Measurements from ENCODE around the gene USPL1.

USPL1 gene

GRCh38 chr13:30675717-30676116 is 58.0 kb downstream of the USPL1 start:
- TF ChIP-seq, protein P1, sequence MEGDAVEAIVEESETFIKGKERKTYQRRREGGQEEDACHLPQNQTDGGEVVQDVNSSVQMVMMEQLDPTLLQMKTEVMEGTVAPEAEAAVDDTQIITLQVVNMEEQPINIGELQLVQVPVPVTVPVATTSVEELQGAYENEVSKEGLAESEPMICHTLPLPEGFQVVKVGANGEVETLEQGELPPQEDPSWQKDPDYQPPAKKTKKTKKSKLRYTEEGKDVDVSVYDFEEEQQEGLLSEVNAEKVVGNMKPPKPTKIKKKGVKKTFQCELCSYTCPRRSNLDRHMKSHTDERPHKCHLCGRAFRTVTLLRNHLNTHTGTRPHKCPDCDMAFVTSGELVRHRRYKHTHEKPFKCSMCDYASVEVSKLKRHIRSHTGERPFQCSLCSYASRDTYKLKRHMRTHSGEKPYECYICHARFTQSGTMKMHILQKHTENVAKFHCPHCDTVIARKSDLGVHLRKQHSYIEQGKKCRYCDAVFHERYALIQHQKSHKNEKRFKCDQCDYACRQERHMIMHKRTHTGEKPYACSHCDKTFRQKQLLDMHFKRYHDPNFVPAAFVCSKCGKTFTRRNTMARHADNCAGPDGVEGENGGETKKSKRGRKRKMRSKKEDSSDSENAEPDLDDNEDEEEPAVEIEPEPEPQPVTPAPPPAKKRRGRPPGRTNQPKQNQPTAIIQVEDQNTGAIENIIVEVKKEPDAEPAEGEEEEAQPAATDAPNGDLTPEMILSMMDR (IDR thresholded peaks at IDR 0.05), result no peak
- H3K36me3 Mint-ChIP-seq (ENCODE audit: low read depth), result no peaks in the 10 kb centered on the region
- peak overlapping the region; percentile 69 for H3K4me3 Mint-ChIP-seq
- H3K27me3 Mint-ChIP-seq (ENCODE audit: low read depth, poor library complexity), result peaks cover 11% of the 10 kb centered on the region
- H3K27ac Mint-ChIP-seq, result no peak overlapping the region
- peaks cover 8% of the 10 kb centered on the region for H3K4me1 Mint-ChIP-seq
- no peak for DNase-seq
- H3K9me3 Mint-ChIP-seq, result no peaks in the 10 kb centered on the region

DNA sequence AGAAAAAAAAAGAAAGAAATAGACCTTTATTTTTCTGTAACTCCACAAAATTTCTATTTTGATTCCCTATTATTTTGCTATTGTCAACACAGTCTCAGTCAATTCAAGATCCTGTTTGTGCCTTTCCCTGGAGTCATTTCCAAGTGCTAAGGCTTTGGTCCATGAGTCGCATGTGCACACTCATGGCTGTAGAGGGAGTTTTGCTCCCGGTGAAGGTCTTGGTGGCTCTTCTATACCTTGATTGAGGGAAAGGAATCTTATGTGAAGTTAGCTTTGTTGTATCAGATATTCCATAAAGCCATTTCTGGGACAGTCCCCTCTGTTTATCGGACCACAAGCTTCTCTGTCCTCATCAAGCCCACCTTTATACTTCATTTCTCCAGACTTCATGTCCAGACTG is 59.0 kb downstream of the USPL1 start:
- TF ChIP-seq, protein P1 (IDR thresholded peaks at IDR 0.05), result peak; percentile 33
- Mint-ChIP-seq H3K27me3 (ENCODE audit: low read depth, poor library complexity) (peaks cover 10% of the 10 kb centered on the region), H3K27ac (peak overlapping the region; percentile 48), H3K4me3 (no peak overlapping the region), H3K9me3 (no peaks in the 10 kb centered on the region), H3K4me1 (peaks cover 17% of the 10 kb centered on the region), H3K36me3 (ENCODE audit: low read depth) (no peaks in the 10 kb centered on the region)
- no peak for DNase-seq

GRCh38 chr13:30679483-30680330 is 62.0 kb downstream of the USPL1 start:
- Mint-ChIP-seq H3K9me3 (no peaks in the 10 kb centered on the region), H3K27ac (no peak overlapping the region), H3K36me3 (ENCODE audit: low read depth) (no peaks in the 10 kb centered on the region), H3K27me3 (ENCODE audit: low read depth, poor library complexity) (peaks cover 5% of the 10 kb centered on the region), H3K4me3 (no peak overlapping the region), H3K4me1 (peaks cover 25% of the 10 kb centered on the region)
- DNase-seq, result peak; percentile 34
- TF ChIP-seq, protein P1 (IDR thresholded peaks at IDR 0.05), result peak; percentile 50

- Mint-ChIP-seq H3K27me3 (ENCODE audit: low read depth, poor library complexity) (peaks cover 3% of the 10 kb centered on the region), H3K36me3 (ENCODE audit: low read depth) (no peaks in the 10 kb centered on the region), H3K4me3 (no peak overlapping the region), H3K27ac (no peak overlapping the region), H3K9me3 (no peaks in the 10 kb centered on the region), H3K4me1 (peaks cover 41% of the 10 kb centered on the region)
- TF ChIP-seq, protein P1 (IDR thresholded peaks at IDR 0.05), result no peak
- DNase-seq, result no peak
Measured at GRCh38 chr13:30681843-30682242, 64.1 kb downstream of the USPL1 start.

- DNase-seq, result no peak
- Mint-ChIP-seq H3K36me3 (ENCODE audit: low read depth) (no peaks in the 10 kb centered on the region), H3K27me3 (ENCODE audit: low read depth, poor library complexity) (peaks cover 4% of the 10 kb centered on the region), H3K4me3 (no peak overlapping the region), H3K9me3 (peaks cover 20% of the 10 kb centered on the region), H3K27ac (no peak overlapping the region), H3K4me1 (peaks cover 35% of the 10 kb centered on the region)
- TF ChIP-seq, protein P1 (IDR thresholded peaks at IDR 0.05), result no peak
Measured at GRCh38 chr13:30685320-30685859, 67.7 kb downstream of the USPL1 start.
